ENCODE data around the gene CDON. TPM values are rescaled to one million over a fixed set of nuclear protein-coding genes. Genes with fewer than 3 reads are reported as not detected.

Gene CDON
- total RNA-seq, 1 experiment from 2014 or later, result 17.2 TPM

- no peak overlapping the region for H3K4me3 Mint-ChIP-seq
- H3K4me1 Mint-ChIP-seq, result peaks cover 8 to 12% of the 10 kb centered on the region in 2 experiments
- H3K36me3 Mint-ChIP-seq (ENCODE audit: insufficient read depth in 1 of 3, low read depth in 3 of 3), result peaks cover 0 to 15% (median 0%) of the 10 kb centered on the region in 3 experiments; a peak in 4 of 7 replicates
Measured at GRCh38 chr11:125952559-125952958, 110.1 kb downstream of the CDON start.

More at GRCh38 chr11:125952559-125952958, 110.1 kb downstream of the CDON start:
- no peak overlapping the region for H2AFZ ChIP-seq (ENCODE audit: low read length)
- H3K4ac ChIP-seq (ENCODE audit: low read depth, low read length), result no peak overlapping the region
- H2BK15ac ChIP-seq (ENCODE audit: low read depth, low read length), result no peak overlapping the region
- no peak overlapping the region for H2BK5ac ChIP-seq (ENCODE audit: insufficient read length, low read length)
- Mint-ChIP-seq H3K9me3 (no peaks in the 10 kb centered on the region), H3K27me3 (ENCODE audit: low read depth) (no peaks in the 10 kb centered on the region; the same call in 1 of the 2 replicates), H3K27ac (no peak overlapping the region)
- H4K5ac ChIP-seq (ENCODE audit: insufficient read length, low read depth, low read length), result no peak overlapping the region
- H4K91ac ChIP-seq (ENCODE audit: insufficient read length, low read depth, low read length), result no peak overlapping the region
- WGBS (ENCODE audit: extremely low coverage, insufficient read length, low lambda C conversion rate), result no CpG with 5 or more reads among the region's 2 CpGs
- no peaks in the 10 kb centered on the region for H3K79me1 ChIP-seq (ENCODE audit: insufficient read depth, low read depth, low read length, poor library complexity, severe bottlenecking)
- no peak overlapping the region for H3K9ac ChIP-seq (ENCODE audit: extremely low read depth, insufficient read length, low read length)
- no peak overlapping the region for H3T11ph ChIP-seq (ENCODE audit: low read length)
- no peaks in the 10 kb centered on the region for H3K9me3 ChIP-seq (ENCODE audit: control insufficient read depth, low read depth, low read length)
- H4K20me1 ChIP-seq (ENCODE audit: control insufficient read depth, insufficient read depth, insufficient read length), result no peaks in the 10 kb centered on the region
- no peak for DNase-seq
- H2BK20ac ChIP-seq (ENCODE audit: low read depth, low read length, poor library complexity, severe bottlenecking), result no peak overlapping the region
- H3K27ac ChIP-seq (ENCODE audit: insufficient read length, low read depth, low read length), result no peak overlapping the region
- H3K4me1 ChIP-seq (ENCODE audit: insufficient read depth, low read length), result no peaks in the 10 kb centered on the region
- H2BK120ac ChIP-seq (ENCODE audit: low read depth, low read length, poor library complexity, severe bottlenecking), result no peak overlapping the region
- no peaks in the 10 kb centered on the region for H3K79me2 ChIP-seq (ENCODE audit: insufficient read depth, low read length)
- H3K14ac ChIP-seq (ENCODE audit: insufficient read depth, low read length), result no peak overlapping the region
- no peak overlapping the region for H3K23ac ChIP-seq (ENCODE audit: insufficient read length, low read depth, low read length)
- no peak overlapping the region for H3K4me2 ChIP-seq (ENCODE audit: insufficient read depth, insufficient read length, low read length)
- H3K23me2 ChIP-seq (ENCODE audit: insufficient read length, low read depth, low read length, poor library complexity, severe bottlenecking), result no peaks in the 10 kb centered on the region
- H3K27me3 ChIP-seq (ENCODE audit: insufficient read depth, low read length), result no peaks in the 10 kb centered on the region
- TF ChIP-seq CTCF (conservative IDR thresholded peaks at IDR 0.05), result no peak
- no peak overlapping the region for H4K8ac ChIP-seq (replicated peaks; ENCODE audit: insufficient read length, low read depth, low read length)
- H3K56ac ChIP-seq (ENCODE audit: insufficient read length, low read depth, low read length), result no peak overlapping the region
- H2AK5ac ChIP-seq (ENCODE audit: insufficient read length, low read length), result no peak overlapping the region
- H2BK12ac ChIP-seq (ENCODE audit: insufficient read length, low read depth, low read length), result no peak overlapping the region
- H3K18ac ChIP-seq (ENCODE audit: insufficient read length, low read depth, low read length), result no peak overlapping the region

All from H9 (cell line).